GM13977 (cell line): Measurements from ENCODE around the gene NXPE4.

Source experiments
- DNase-seq: peaks from one replicate; pipeline ENCODE4 v3.0.0; 2012; ENCODE audit warnings: low spot score
- in situ Hi-C: fragments of 300-500 bp; cut with MboI; formaldehyde crosslinking; loops from one replicate; pipeline ENCODE4 v1.12.0; 2022; ENCODE audit warnings: low sequenced_read_pairs, low pct_unique_long_range_greater_than_20kb, mixed read lengths, inconsistent platforms; ENCODE audit not compliant: unreplicated experiment
- TF ChIP-seq, protein P1 (sequence below): IDR thresholded peaks from 2 replicates; pipeline ENCODE4 v1.5.1; 2012; ENCODE audit warnings: mild to moderate bottlenecking, control low read depth; ENCODE audit not compliant: insufficient read depth; ENCODE audit errors: extremely low read depth, missing control alignments

Gene NXPE4

GRCh38 chr11:114559425-114560310 lies 35.9 kb downstream of the NXPE4 start, which contains the start of gene NXPE1:
Gene NXPE1, minus strand, starts transcription at chr11:114559881. Its CDS starts 8,680 bp downstream, at chr11:114551201.
- in situ Hi-C loops, result no loop called here
- TF ChIP-seq, protein P1, sequence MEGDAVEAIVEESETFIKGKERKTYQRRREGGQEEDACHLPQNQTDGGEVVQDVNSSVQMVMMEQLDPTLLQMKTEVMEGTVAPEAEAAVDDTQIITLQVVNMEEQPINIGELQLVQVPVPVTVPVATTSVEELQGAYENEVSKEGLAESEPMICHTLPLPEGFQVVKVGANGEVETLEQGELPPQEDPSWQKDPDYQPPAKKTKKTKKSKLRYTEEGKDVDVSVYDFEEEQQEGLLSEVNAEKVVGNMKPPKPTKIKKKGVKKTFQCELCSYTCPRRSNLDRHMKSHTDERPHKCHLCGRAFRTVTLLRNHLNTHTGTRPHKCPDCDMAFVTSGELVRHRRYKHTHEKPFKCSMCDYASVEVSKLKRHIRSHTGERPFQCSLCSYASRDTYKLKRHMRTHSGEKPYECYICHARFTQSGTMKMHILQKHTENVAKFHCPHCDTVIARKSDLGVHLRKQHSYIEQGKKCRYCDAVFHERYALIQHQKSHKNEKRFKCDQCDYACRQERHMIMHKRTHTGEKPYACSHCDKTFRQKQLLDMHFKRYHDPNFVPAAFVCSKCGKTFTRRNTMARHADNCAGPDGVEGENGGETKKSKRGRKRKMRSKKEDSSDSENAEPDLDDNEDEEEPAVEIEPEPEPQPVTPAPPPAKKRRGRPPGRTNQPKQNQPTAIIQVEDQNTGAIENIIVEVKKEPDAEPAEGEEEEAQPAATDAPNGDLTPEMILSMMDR, result no peak
- no peak for DNase-seq

GRCh38 chr11:114556135-114556534 lies 39.5 kb downstream of the NXPE4 start:
- in situ Hi-C loops, result no loop called here
- TF ChIP-seq, protein P1, result no peak
- DNase-seq, result no peak

- TF ChIP-seq, protein P1, result no peak
- in situ Hi-C loops, result no loop called here
Observed at GRCh38 chr11:114553642-114554041, 41.9 kb downstream of the NXPE4 start.

DNA sequence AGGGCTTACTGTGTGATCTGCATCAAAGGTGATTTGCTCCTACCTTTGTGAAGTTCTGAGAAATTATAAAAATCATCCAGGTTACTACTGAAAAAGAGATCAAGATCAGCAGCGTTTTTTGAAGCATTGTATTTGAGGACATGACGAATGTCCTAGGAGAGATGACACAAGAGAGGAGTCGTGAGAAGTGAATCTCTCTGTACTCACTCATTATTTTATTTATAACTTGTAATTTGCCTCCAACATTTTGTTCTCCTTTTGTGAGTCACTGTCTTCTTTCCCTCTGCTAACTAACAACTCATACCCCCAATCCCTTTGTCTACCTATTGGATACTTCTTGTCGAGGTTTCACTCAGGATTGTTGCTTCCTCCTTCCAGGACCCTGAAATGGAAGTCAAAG lies 44.5 kb downstream of the NXPE4 start:
- in situ Hi-C loops, result no loop called here
- DNase-seq, result no peak
- TF ChIP-seq, protein P1, result no peak

More at GRCh38 chr11:114553642-114554041, 41.9 kb downstream of the NXPE4 start:
- DNase-seq, result no peak

DNA sequence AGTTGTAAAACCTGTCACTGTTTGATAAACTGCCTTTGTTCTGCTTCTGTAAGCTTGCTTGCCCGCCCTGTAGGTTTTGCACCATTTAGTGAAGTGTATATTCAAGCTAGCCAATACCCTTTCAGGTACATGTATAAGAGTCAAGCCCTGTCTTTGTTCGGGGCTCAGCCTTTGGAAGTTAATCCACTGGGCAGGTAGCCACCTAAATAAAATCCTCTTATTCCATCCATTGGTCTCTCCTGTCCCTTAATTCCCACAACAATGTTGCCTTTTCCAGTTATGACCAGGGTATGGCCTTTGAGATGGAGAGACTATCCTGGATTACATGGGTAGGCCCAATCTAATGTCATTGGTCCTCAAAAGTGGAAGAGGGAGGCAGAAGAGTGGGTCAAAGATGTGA lies 69.9 kb downstream of the NXPE4 start:
- DNase-seq, result no peak
- TF ChIP-seq, protein P1, result no peak
- in situ Hi-C loops, result no loop called here

GRCh38 chr11:114524122-114524521 lies 71.5 kb downstream of the NXPE4 start:
- in situ Hi-C loops, result no loop called here
- TF ChIP-seq, protein P1, result no peak
- no peak for DNase-seq
